ENCODE data around the gene CNTNAP2.

DNA sequence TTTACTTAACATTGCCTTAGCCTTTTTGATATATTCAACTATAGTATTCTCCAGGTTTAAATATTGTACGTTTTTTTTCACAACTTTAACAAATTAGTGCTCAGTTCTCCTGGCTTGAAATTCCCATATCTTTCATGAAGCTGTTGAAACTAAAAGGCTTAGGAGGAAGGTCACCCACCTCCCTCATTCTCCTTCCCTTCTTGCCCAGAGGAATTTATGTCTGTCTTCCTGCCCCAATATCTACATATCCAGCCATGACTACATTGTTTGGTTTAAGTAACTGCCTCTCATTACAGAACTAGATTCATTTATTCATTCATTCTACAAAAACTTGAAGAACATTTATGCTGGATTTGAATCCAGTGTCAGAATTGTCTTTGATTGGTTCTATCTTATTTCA is 2219.2 kb downstream of the CNTNAP2 start:
- TF ChIP-seq CTCF (IDR thresholded peaks at IDR 0.05 in 4 of 5, conservative IDR thresholded peaks at IDR 0.05 in 1 of 5) (no peak), POLR2A (IDR thresholded peaks at IDR 0.05) (no peak)

Data from gastrocnemius medialis (tissue), 4 donors.